GM13976 (cell line): ENCODE measurements around the gene SLC25A21.
"Not testable (repeated sequence)": the region's sequence is repeated elsewhere in the genome, so short reads cannot be mapped to it uniquely, and the experiment has no call there.

Source experiments
- DNase-seq: peaks from one replicate; pipeline ENCODE4 v3.0.0; 2012; ENCODE audit warnings: low spot score
- in situ Hi-C: fragments of 300-500 bp; cut with MboI; formaldehyde crosslinking; loops from one replicate; pipeline ENCODE4 v1.12.0; 2022; ENCODE audit warnings: low sequenced_read_pairs, mixed read lengths, inconsistent platforms; ENCODE audit not compliant: unreplicated experiment
- TF ChIP-seq, protein P1 (sequence below): IDR thresholded peaks from 2 replicates; pipeline ENCODE4 v1.5.1; 2012; ENCODE audit warnings: borderline replicate concordance, mild to moderate bottlenecking; ENCODE audit not compliant: insufficient read depth; ENCODE audit errors: extremely low read depth, missing control alignments, control extremely low read depth

Gene SLC25A21

DNA sequence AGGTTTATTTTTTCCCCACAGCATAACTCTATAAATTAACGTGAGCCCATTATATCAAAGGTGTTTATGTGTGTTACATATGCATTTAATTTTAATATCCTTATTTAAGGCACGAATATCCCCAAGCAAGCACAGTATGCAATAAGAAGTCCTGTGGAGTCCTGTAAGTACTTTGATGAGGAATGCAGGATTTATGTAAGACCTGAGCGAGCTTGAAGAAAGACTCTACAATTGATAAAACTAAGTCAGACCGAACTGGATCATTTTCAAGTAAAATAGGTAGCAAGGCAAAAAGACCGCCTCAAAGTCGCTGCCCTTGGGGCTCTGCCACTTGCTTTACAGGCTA lies 755 bp downstream of the SLC25A21 start:
- in situ Hi-C loops: no loop called here
- TF ChIP-seq, protein P1, sequence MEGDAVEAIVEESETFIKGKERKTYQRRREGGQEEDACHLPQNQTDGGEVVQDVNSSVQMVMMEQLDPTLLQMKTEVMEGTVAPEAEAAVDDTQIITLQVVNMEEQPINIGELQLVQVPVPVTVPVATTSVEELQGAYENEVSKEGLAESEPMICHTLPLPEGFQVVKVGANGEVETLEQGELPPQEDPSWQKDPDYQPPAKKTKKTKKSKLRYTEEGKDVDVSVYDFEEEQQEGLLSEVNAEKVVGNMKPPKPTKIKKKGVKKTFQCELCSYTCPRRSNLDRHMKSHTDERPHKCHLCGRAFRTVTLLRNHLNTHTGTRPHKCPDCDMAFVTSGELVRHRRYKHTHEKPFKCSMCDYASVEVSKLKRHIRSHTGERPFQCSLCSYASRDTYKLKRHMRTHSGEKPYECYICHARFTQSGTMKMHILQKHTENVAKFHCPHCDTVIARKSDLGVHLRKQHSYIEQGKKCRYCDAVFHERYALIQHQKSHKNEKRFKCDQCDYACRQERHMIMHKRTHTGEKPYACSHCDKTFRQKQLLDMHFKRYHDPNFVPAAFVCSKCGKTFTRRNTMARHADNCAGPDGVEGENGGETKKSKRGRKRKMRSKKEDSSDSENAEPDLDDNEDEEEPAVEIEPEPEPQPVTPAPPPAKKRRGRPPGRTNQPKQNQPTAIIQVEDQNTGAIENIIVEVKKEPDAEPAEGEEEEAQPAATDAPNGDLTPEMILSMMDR: no peak
- DNase-seq: no peak

DNA sequence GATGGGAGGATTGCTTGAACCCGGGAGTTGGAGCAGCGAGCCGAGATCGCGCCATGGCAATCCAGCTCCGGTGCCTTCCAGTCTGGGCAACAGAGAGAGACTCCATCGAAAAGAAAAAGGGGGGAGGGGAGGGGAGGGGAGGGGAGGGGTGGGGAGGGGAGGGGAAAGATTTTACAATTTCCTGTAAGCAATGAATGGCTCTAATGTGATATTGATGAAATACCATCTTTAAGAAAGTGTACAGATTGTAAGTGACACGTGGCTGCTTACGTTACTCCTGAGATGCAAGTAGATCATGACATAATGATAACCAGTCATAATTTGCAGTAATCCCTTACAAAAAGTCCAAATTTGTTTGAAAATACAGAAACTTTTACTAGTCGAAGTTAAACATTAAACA lies 1.4 kb downstream of the SLC25A21 start:
- no peak for DNase-seq
- in situ Hi-C loops: no loop called here

DNA sequence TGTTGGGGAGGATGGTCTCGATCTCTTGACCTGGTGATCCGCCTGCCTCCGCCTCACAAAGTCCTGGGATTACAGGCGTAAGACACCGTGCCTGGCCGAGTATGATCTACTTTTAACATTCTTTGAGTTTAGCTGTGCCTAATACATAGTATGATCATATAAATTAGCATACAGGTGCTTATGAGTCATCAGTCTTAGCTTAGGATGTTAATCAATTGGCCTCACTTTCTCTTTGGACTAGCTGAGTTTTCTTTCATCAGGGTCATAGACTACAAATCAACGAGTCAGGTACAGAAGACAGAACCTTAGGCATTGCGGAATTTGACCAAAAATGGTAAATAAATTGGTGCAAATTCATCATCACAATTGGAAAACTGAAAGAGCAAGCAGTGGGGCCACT lies 2.2 kb downstream of the SLC25A21 start:
- no peak for DNase-seq
- TF ChIP-seq, protein P1: no peak
- in situ Hi-C loops: no loop called here

More for the DNA sequence above, 1.4 kb downstream of the SLC25A21 start:
- TF ChIP-seq, protein P1: no peak

DNA sequence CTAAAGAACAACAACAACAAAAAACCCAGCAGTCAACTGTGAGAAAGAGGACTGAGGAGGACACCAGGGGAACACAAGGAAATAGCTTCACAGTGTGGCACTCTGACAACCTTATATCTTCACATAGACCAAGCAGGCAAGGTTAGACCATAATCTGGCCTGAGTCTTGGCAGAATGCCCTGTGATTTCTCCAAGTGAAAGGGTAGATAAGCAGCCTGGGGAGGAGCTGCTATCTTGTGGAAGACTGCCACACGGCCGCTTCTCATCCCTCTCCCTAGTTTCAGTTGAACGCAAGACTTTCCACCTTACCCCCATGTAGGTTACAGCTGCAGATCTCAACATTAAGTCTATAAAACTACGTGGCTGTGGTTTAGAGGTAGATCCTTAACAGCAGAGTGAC lies 3.7 kb downstream of the SLC25A21 start:
- TF ChIP-seq, protein P1: no peak
- no peak for DNase-seq
- in situ Hi-C loops: no loop called here

DNA sequence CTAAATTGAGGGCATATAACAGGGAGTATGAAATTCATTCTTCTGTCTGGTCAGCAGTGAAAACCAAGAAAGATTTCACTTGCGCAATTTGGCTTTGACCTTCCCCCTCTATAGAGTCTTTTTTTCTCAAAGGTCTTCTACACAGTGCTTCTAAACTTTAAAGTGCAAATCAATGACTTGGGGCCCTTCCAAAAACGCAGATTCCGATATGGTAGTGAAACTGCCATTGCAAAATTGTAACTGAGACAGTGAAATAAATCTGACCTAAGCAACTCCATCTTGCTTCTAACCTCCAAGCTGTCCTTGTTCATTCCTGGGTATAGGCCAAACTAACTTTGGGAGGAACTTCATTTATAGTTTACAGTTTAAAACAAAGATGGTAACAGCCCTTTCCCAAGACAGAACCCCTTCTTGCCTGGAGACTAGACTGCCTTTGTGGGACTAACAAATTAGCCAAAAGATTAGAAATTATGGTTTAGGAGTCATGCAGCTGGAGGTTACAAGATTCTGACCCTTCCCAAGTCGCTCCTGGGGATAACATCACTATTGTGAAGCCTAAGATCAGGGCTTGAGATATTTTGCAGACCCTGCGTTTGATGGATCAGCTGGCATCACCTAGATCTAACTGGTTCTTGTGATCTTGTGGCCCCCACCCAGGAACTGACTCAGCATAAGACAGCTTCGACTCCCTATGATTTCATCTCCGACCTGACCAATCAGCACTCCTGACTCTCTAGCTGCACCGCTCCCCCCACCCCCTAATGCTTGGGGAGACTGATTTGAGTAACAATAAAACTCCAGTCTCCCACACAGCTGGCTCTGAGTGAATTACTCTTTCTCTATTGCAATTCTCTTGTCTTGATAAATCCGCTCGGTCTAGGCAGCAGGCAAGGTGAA lies 5.0 kb downstream of the SLC25A21 start:
- in situ Hi-C loops: no loop called here
- TF ChIP-seq, protein P1: no peak
- no peak for DNase-seq

DNA sequence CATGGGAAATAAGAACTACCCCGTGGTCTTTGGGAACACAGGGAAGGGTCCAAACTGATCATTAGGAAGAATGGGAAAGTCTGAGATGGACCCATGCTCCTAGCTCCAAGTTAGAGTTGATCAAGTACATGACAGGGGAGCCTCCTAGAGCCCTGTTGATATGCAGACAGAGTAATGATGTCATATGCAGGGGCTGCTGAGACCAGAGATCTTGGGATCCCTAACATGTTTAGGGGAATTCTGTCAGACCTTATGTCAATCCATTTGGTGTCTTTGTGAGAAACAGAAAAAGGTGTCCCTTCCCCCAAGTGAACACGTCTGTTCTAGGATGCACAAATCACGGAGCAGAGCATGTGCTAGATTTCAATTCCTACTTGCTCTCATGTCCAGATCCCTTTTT lies 6.6 kb downstream of the SLC25A21 start:
- TF ChIP-seq, protein P1: no peak
- in situ Hi-C loops: no loop called here
- no peak for DNase-seq

DNA sequence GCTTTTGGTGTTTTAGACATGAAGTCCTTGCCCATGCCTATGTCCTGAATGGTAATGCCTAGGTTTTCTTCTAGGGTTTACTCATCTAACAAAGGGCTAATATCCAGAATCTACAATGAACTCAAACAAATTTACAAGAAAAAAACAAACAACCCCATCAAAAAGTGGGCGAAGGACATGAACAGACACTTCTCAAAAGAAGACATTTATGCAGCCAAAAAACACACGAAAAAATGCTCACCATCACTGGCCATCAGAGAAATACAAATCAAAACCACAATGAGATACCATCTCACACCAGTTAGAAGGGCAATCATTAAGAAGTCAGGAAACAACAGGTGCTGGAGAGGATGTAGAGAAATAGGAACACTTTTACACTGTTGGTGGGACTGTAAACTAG lies 10.1 kb downstream of the SLC25A21 start:
- in situ Hi-C loops, DNase-seq: not testable (repeated sequence)
